ENCODE data around the gene ABO. TPM values are rescaled to one million over a fixed set of nuclear protein-coding genes. Genes with fewer than 3 reads are reported as not detected.

The ABO gene
- total and polyA plus RNA-seq, 2 of the 8 experiments (the other 6 are each of a cell fraction or from before 2014, with no cell fraction given) = 0.03 TPM; not detected in 1

GRCh38 chr9:133238272-133238850 lies 36.6 kb downstream of the ABO start:
- Histone ChIP-seq H3K9ac (replicated peaks in 1 of 4; ENCODE audit: extremely low read depth in 1 of 4, low read depth in 3 of 4, low read length in 3 of 4) (peak overlapping the region in 1 of 4 experiments; percentile 5; a peak in 1 of 7 replicates), H3K14ac (ENCODE audit: insufficient read length) (no peak overlapping the region), H4K20me1 (replicated peaks in 1 of 2; ENCODE audit: control insufficient read depth in 1 of 2, insufficient read depth in 2 of 2, low read length in 2 of 2) (no peaks in the 10 kb centered on the region), H3K4me1 (replicated peaks in 1 of 4; ENCODE audit: control insufficient read depth in 3 of 4, insufficient read depth in 4 of 4, low read length in 3 of 4) (peaks cover 0 to 2% (median under 1%) of the 10 kb centered on the region in 4 experiments; a peak in 2 of 7 replicates), H3K18ac (ENCODE audit: extremely low read depth, low read length) (peak overlapping the region; percentile 71; the same call in 1 of the 2 replicates), H2BK15ac (ENCODE audit: low read length) (no peak overlapping the region), H2AFZ (ENCODE audit: low read length) (peak overlapping the region; percentile 37), H3K4me2 (ENCODE audit: insufficient read depth in 1 of 2, low read depth in 2 of 2, low read length in 2 of 2) (peak overlapping the region; percentile 76), H2BK20ac (ENCODE audit: low read length) (no peak overlapping the region), H3K27ac (ENCODE audit: low read depth, low read length) (no peak overlapping the region), H4K91ac (replicated peaks; ENCODE audit: insufficient read length, low read length) (no peak overlapping the region), H3K23ac (ENCODE audit: insufficient read length) (no peak overlapping the region), H4K5ac (ENCODE audit: insufficient read length, low read depth, low read length) (no peak overlapping the region), H3K36me3 (ENCODE audit: control insufficient read depth in 2 of 4, insufficient read depth in 4 of 4, low read length in 3 of 4) (no peaks in the 10 kb centered on the region), H3K79me1 (ENCODE audit: low read depth, low read length) (no peaks in the 10 kb centered on the region), H3K23me2 (ENCODE audit: low read depth, low read length) (peaks cover 5% of the 10 kb centered on the region; the same call in 1 of the 2 replicates), H3K4me3 (ENCODE audit: extremely low read depth in 1 of 4, insufficient read depth in 2 of 4, low read depth in 3 of 4, low read length in 4 of 4) (peak overlapping the region; percentile 29 to 62 (median 49); a peak in 7 of 8 replicates), H3K79me2 (ENCODE audit: control insufficient read depth in 1 of 2, insufficient read depth in 2 of 2, low read length in 2 of 2) (no peaks in the 10 kb centered on the region), H3K27me3 (replicated peaks in 1 of 4; ENCODE audit: control insufficient read depth in 3 of 4, extremely low read depth in 1 of 4, insufficient read depth in 3 of 4, low read length in 3 of 4) (peaks cover 0 to 12% (median 6%) of the 10 kb centered on the region in 4 experiments; a peak in 3 of 7 replicates), H2BK5ac (ENCODE audit: low read depth, low read length) (peak overlapping the region; percentile 83; the same call in 1 of the 2 replicates), H3K56ac (replicated peaks; ENCODE audit: insufficient read length, low read depth, low read length) (no peak overlapping the region), H3K9me3 (ENCODE audit: insufficient read depth in 2 of 2, low read depth in 1 of 2, low read length in 1 of 2) (no peaks in the 10 kb centered on the region), H4K8ac (ENCODE audit: extremely low read depth, insufficient read depth, low read length) (peak overlapping the region; percentile 75; the same call in 1 of the 2 replicates), H2BK120ac (replicated peaks; ENCODE audit: low read depth, low read length) (no peak overlapping the region), H3K4ac (replicated peaks; ENCODE audit: insufficient read length, low read depth, low read length) (no peak overlapping the region), H2AK5ac (ENCODE audit: low read depth, low read length) (no peak overlapping the region), H2BK12ac (ENCODE audit: low read depth, low read length) (no peak overlapping the region)
- FAIRE-seq (no peak), DNase-seq (ENCODE audit: low read depth in 1 of 2, low spot score in 2 of 2) (peak; percentile 92 to 98)
- no peak for TF ChIP-seq HDAC2 (IDR thresholded peaks at IDR 0.05; ENCODE audit: borderline replicate concordance in 1 of 2, low read depth in 2 of 2, low read length in 2 of 2)
- TF ChIP-seq SIN3A (conservative IDR thresholded peaks at IDR 0.05 in 1 of 2, IDR thresholded peaks at IDR 0.05 in 1 of 2; ENCODE audit: low read depth in 1 of 2, low read length in 2 of 2) = 0 out of 4 replicates have a peak, but pooled peaks of 1 of the 2 experiments have one; percentile 8
- no peak for TF ChIP-seq TAF1 (IDR thresholded peaks at IDR 0.05; ENCODE audit: low read depth, low read length)
- TF ChIP-seq JUN (IDR thresholded peaks at IDR 0.05; ENCODE audit: low read depth, low read length) = no peak
- peak; percentile 36; the same call in 1 of the 2 replicates for TF ChIP-seq SP1 (IDR thresholded peaks at IDR 0.05; ENCODE audit: low read depth, low read length)
- TF ChIP-seq EGR1 (IDR thresholded peaks at IDR 0.05; ENCODE audit: borderline replicate concordance, low read depth, low read length) = peak; percentile 24; the same call in 1 of the 2 replicates
- TF ChIP-seq CREB1 (IDR thresholded peaks at IDR 0.05) = peak; percentile 13; the same call in 1 of the 2 replicates
- TF ChIP-seq TBP (IDR thresholded peaks at IDR 0.05; ENCODE audit: low read depth, low read length) = no peak
- POLR2A ChIA-PET (ENCODE audit: partially characterized antibody) = interaction anchor here (1.2 to 3.5 kb wide), 4 partner anchors 96 to 113 kb away, joined by 5 to 14 read pairs (median 7); partner anchors contain the start of genes MED22 and RPL7A
- CTCF ChIA-PET (ENCODE audit: partially characterized antibody) = interaction anchor here (0.6 to 4.5 kb wide), 27 partner anchors 8 to 120 kb away, joined by 3 to 69 read pairs (median 5); no protein-coding TSS in a partner anchor
- 8% methylated on average over 21 of the region's 25 CpGs; no CpG with 5 or more reads in 1 of the 2 experiments for WGBS, 2 experiments (ENCODE audit: extremely low coverage in 1 of 2, insufficient coverage in 1 of 2, insufficient read length in 1 of 2, insufficient replicate concordance in 2 of 2, low coverage in 1 of 2, low lambda C conversion rate in 2 of 2, missing lambda C conversion rate in 1 of 2)
